Measurements from ENCODE around the gene SLC7A1. TPM values are rescaled to one million over a fixed set of nuclear protein-coding genes. Genes with fewer than 3 reads are reported as not detected.

Gene SLC7A1
- total and polyA plus RNA-seq, 2 experiments from 2014 or later = 23.0 to 74.7 TPM

DNA sequence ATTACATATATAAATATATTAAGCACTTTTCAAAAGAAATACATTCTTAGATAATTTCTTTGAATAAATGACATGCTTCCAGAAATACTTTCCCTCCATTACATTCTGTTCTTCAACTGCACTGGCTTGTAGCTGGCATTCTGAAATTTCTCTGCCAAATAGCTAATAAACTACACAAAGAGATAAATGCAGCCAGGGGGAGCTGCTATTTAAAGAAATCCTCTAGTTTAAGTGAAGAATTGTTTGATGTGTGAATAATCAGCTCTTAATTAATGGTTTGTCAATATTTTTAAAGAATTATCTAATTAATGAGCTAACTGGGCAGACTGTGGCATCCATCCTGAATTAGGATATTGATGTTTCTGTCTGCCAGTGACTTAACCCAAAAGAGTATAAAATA is 30.7 kb downstream of the SLC7A1 start:
- Histone ChIP-seq H3F3A (replicated peaks; ENCODE audit: low read depth) (no peaks in the 10 kb centered on the region), H2AFZ (no peak overlapping the region), H3K27ac (ENCODE audit: low read depth) (no peak overlapping the region), H3K36me3 (ENCODE audit: insufficient read depth) (no peaks in the 10 kb centered on the region), H3K9me2 (ENCODE audit: insufficient read depth) (no peaks in the 10 kb centered on the region), H3K4me3 (no peak overlapping the region), H3K4me2 (no peak overlapping the region), H3K79me2 (replicated peaks; ENCODE audit: insufficient read depth) (peaks cover 100% of the 10 kb centered on the region), H3K4me1 (ENCODE audit: insufficient read depth) (peaks cover 83% of the 10 kb centered on the region), H4K20me1 (replicated peaks; ENCODE audit: insufficient read depth) (peaks cover 87% of the 10 kb centered on the region), H3K27me3 (ENCODE audit: insufficient read depth) (no peaks in the 10 kb centered on the region)
- DNase-seq (ENCODE audit: low spot score) (no peak), ATAC-seq (no peak)
- Mint-ChIP-seq H3K9me3 (no peaks in the 10 kb centered on the region), H3K4me1 (peaks cover 82% of the 10 kb centered on the region), H3K27ac (0 out of 2 replicates have a peak overlapping the region, but pooled peaks have one; percentile 12), H3K36me3 (ENCODE audit: low read depth) (peaks cover 5% of the 10 kb centered on the region; the same call in 1 of the 3 replicates), H3K4me3 (no peak overlapping the region; the same call in 2 of the 3 replicates), H3K27me3 (ENCODE audit: insufficient read depth, low read depth, poor library complexity) (peaks cover 13% of the 10 kb centered on the region)
- TF ChIP-seq, protein P1, sequence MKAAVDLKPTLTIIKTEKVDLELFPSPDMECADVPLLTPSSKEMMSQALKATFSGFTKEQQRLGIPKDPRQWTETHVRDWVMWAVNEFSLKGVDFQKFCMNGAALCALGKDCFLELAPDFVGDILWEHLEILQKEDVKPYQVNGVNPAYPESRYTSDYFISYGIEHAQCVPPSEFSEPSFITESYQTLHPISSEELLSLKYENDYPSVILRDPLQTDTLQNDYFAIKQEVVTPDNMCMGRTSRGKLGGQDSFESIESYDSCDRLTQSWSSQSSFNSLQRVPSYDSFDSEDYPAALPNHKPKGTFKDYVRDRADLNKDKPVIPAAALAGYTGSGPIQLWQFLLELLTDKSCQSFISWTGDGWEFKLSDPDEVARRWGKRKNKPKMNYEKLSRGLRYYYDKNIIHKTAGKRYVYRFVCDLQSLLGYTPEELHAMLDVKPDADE (IDR thresholded peaks at IDR 0.05) = no peak

DNA sequence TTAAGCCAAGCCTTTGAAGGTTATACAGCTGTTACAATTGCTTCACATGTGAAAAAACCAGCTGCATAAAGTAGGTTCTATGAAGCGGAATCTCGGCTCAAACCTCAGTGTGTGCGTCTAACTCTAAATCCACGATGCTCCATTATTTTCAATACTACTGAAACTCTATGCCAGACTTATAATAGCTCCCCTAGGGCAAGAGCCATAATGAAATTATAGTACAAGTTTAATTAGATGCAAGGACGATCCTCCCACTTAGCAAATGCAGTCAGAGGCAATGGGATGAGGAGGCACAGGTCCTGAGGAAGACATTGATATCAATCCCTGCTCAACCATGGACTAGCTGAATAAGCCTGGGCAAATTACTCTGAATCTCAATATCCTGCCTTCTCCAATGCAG is 31.1 kb downstream of the SLC7A1 start:
- peaks cover 79% of the 10 kb centered on the region for H3K4me1 ChIP-seq (ENCODE audit: insufficient read depth)
- H3K27me3 ChIP-seq (ENCODE audit: insufficient read depth) = no peaks in the 10 kb centered on the region
- Mint-ChIP-seq H3K27ac (no peak overlapping the region), H3K9me3 (no peaks in the 10 kb centered on the region), H3K4me3 (no peak overlapping the region), H3K4me1 (peaks cover 78% of the 10 kb centered on the region), H3K36me3 (ENCODE audit: low read depth) (peaks cover 9% of the 10 kb centered on the region; the same call in 1 of the 3 replicates), H3K27me3 (ENCODE audit: insufficient read depth, low read depth, poor library complexity) (peaks cover 12% of the 10 kb centered on the region)
- H3F3A ChIP-seq (replicated peaks; ENCODE audit: low read depth) = no peaks in the 10 kb centered on the region
- ATAC-seq (no peak), DNase-seq (ENCODE audit: low spot score) (no peak)
- peaks cover 100% of the 10 kb centered on the region for H3K79me2 ChIP-seq (replicated peaks; ENCODE audit: insufficient read depth)
- H3K9me2 ChIP-seq (ENCODE audit: insufficient read depth) = no peaks in the 10 kb centered on the region
- H4K20me1 ChIP-seq (replicated peaks; ENCODE audit: insufficient read depth) = peaks cover 84% of the 10 kb centered on the region
- TF ChIP-seq POLR2AphosphoS5 (IDR thresholded peaks at IDR 0.05; ENCODE audit: low read depth) (no peak), CREB1 (CRISPR knock-in tag; IDR thresholded peaks at IDR 0.05; ENCODE audit: low read depth) (no peak)
- TF ChIP-seq, protein P2, sequence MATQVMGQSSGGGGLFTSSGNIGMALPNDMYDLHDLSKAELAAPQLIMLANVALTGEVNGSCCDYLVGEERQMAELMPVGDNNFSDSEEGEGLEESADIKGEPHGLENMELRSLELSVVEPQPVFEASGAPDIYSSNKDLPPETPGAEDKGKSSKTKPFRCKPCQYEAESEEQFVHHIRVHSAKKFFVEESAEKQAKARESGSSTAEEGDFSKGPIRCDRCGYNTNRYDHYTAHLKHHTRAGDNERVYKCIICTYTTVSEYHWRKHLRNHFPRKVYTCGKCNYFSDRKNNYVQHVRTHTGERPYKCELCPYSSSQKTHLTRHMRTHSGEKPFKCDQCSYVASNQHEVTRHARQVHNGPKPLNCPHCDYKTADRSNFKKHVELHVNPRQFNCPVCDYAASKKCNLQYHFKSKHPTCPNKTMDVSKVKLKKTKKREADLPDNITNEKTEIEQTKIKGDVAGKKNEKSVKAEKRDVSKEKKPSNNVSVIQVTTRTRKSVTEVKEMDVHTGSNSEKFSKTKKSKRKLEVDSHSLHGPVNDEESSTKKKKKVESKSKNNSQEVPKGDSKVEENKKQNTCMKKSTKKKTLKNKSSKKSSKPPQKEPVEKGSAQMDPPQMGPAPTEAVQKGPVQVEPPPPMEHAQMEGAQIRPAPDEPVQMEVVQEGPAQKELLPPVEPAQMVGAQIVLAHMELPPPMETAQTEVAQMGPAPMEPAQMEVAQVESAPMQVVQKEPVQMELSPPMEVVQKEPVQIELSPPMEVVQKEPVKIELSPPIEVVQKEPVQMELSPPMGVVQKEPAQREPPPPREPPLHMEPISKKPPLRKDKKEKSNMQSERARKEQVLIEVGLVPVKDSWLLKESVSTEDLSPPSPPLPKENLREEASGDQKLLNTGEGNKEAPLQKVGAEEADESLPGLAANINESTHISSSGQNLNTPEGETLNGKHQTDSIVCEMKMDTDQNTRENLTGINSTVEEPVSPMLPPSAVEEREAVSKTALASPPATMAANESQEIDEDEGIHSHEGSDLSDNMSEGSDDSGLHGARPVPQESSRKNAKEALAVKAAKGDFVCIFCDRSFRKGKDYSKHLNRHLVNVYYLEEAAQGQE (IDR thresholded peaks at IDR 0.05; ENCODE audit: unreplicated experiment) = no peak
- no peaks in the 10 kb centered on the region for H3K36me3 ChIP-seq (ENCODE audit: insufficient read depth)
- peak overlapping the region; percentile 49 for H3K4me2 ChIP-seq
- H3K27ac ChIP-seq (ENCODE audit: low read depth) = no peak overlapping the region
- no peak overlapping the region for H2AFZ ChIP-seq
- no peak overlapping the region for H3K4me3 ChIP-seq

DNA sequence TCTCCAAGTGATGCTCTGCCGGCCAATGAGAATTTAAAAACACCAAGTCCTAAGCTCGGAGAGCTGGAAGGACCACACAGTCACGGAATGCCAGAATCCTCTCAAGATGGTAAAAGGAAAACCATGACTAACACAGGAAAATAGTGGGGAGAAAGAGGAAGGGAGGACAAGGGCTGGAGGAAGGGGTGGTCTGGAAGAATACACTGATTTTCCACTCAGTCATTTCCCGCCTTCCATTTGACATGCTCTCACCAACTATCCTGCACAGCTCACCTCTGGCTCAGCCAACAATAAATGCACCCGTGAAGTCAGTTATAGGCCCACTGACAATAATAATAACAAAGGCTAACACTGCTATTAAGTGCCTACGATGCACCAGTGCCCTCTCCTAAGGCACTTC is 31.5 kb downstream of the SLC7A1 start:
- Histone ChIP-seq H3K4me3 (no peak overlapping the region), H3K4me2 (peak overlapping the region; percentile 49), H3K9me2 (ENCODE audit: insufficient read depth) (no peaks in the 10 kb centered on the region), H3K27me3 (ENCODE audit: insufficient read depth) (no peaks in the 10 kb centered on the region), H4K20me1 (replicated peaks; ENCODE audit: insufficient read depth) (peaks cover 80% of the 10 kb centered on the region), H3F3A (replicated peaks; ENCODE audit: low read depth) (no peaks in the 10 kb centered on the region), H3K36me3 (ENCODE audit: insufficient read depth) (no peaks in the 10 kb centered on the region), H2AFZ (no peak overlapping the region), H3K79me2 (replicated peaks; ENCODE audit: insufficient read depth) (peaks cover 96% of the 10 kb centered on the region), H3K4me1 (ENCODE audit: insufficient read depth) (peaks cover 74% of the 10 kb centered on the region), H3K27ac (ENCODE audit: low read depth) (no peak overlapping the region; the same call in 1 of the 2 replicates)
- Mint-ChIP-seq H3K36me3 (ENCODE audit: low read depth) (peaks cover 10% of the 10 kb centered on the region; the same call in 1 of the 3 replicates), H3K27me3 (ENCODE audit: insufficient read depth, low read depth, poor library complexity) (peaks cover 7% of the 10 kb centered on the region), H3K27ac (0 out of 2 replicates have a peak overlapping the region, but pooled peaks have one; percentile 60), H3K4me1 (peaks cover 74% of the 10 kb centered on the region), H3K9me3 (no peaks in the 10 kb centered on the region), H3K4me3 (no peak overlapping the region; the same call in 2 of the 3 replicates)
- ATAC-seq = no peak
- no peak for DNase-seq (ENCODE audit: low spot score)
- TF ChIP-seq EZH2phosphoT487 (IDR thresholded peaks at IDR 0.05; ENCODE audit: unreplicated experiment) = no peak
- no peak for TF ChIP-seq EZH2 (IDR thresholded peaks at IDR 0.05; ENCODE audit: low read depth, unreplicated experiment)
